GM23338 (cell line): ENCODE data around the gene KRTAP4-2.
"Not testable (repeated sequence)": the region's sequence is repeated elsewhere in the genome, so short reads cannot be mapped to it uniquely, and the experiment has no call there.

Experiments
- EZH2phosphoT487 ChIP-seq: fragments of 200-600 bp; sonication (generic); IDR thresholded peaks from one replicate; pipeline ENCODE4 v1.8.1; 2018; ENCODE audit warnings: antibody characterized with exemption; ENCODE audit not compliant: unreplicated experiment
- POLR2AphosphoS5 ChIP-seq: IDR thresholded peaks from 2 replicates; pipeline ENCODE4 v1.6.1; 2016; ENCODE audit warnings: antibody characterized with exemption, low read depth
- TF ChIP-seq, protein P1 (sequence below), 2 experiments: fragments of 200-600 bp in 1 of 2; sonication (generic) in 1 of 2; conservative IDR thresholded peaks; 2 replicates each; pipeline versions ENCODE4 v1.5.1 to v1.6.1; 2016 to 2017; ENCODE audit warnings: antibody characterized with exemption in 2 of 2, low read depth in 2 of 2, mild to moderate bottlenecking in 2 of 2, moderate library complexity in 1 of 2
- TF ChIP-seq, protein P2 (sequence below): IDR thresholded peaks from one replicate; pipeline ENCODE4 v1.6.1; 2018; ENCODE audit warnings: antibody characterized with exemption; ENCODE audit not compliant: unreplicated experiment

DNA sequence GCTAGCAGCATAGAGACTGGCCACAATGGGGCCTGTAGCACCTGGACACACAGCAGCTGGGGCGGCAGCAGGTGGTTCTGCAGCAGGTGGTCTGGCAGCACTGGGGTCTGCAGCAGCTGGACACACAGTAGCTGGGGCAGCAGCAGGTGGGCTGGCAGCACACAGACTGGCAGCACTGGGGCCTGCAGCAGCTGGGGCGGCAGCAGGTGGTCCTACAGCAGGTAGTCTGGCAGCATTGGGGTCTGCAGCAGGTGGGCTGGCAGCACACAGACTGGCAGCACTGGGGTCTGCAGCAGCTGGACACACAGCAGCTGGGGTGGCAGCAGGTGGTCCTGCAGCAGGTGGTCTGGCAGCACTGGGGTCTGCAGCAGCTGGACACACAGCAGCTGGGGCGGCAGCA is 17.8 kb downstream of the KRTAP4-2 start:
- TF ChIP-seq, protein P1, sequence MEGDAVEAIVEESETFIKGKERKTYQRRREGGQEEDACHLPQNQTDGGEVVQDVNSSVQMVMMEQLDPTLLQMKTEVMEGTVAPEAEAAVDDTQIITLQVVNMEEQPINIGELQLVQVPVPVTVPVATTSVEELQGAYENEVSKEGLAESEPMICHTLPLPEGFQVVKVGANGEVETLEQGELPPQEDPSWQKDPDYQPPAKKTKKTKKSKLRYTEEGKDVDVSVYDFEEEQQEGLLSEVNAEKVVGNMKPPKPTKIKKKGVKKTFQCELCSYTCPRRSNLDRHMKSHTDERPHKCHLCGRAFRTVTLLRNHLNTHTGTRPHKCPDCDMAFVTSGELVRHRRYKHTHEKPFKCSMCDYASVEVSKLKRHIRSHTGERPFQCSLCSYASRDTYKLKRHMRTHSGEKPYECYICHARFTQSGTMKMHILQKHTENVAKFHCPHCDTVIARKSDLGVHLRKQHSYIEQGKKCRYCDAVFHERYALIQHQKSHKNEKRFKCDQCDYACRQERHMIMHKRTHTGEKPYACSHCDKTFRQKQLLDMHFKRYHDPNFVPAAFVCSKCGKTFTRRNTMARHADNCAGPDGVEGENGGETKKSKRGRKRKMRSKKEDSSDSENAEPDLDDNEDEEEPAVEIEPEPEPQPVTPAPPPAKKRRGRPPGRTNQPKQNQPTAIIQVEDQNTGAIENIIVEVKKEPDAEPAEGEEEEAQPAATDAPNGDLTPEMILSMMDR (conservative IDR thresholded peaks at IDR 0.05; ENCODE audit: low read depth in 2 of 2): not testable (repeated sequence)
- TF ChIP-seq, protein P2, sequence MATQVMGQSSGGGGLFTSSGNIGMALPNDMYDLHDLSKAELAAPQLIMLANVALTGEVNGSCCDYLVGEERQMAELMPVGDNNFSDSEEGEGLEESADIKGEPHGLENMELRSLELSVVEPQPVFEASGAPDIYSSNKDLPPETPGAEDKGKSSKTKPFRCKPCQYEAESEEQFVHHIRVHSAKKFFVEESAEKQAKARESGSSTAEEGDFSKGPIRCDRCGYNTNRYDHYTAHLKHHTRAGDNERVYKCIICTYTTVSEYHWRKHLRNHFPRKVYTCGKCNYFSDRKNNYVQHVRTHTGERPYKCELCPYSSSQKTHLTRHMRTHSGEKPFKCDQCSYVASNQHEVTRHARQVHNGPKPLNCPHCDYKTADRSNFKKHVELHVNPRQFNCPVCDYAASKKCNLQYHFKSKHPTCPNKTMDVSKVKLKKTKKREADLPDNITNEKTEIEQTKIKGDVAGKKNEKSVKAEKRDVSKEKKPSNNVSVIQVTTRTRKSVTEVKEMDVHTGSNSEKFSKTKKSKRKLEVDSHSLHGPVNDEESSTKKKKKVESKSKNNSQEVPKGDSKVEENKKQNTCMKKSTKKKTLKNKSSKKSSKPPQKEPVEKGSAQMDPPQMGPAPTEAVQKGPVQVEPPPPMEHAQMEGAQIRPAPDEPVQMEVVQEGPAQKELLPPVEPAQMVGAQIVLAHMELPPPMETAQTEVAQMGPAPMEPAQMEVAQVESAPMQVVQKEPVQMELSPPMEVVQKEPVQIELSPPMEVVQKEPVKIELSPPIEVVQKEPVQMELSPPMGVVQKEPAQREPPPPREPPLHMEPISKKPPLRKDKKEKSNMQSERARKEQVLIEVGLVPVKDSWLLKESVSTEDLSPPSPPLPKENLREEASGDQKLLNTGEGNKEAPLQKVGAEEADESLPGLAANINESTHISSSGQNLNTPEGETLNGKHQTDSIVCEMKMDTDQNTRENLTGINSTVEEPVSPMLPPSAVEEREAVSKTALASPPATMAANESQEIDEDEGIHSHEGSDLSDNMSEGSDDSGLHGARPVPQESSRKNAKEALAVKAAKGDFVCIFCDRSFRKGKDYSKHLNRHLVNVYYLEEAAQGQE: not testable (repeated sequence)
- not testable (repeated sequence) for TF ChIP-seq EZH2phosphoT487, POLR2AphosphoS5
